HepG2 (cell line): ENCODE measurements around the gene MME. TPM values are rescaled to one million over a fixed set of nuclear protein-coding genes. Genes with fewer than 3 reads are reported as not detected.

Source experiments
- ATAC-seq: fragments of 200-7000 bp; cut with Tn5 transposase; 3 replicates; pipeline ENCODE4 v1.9.1; 2020; ENCODE audit warnings: mild to moderate bottlenecking, moderate library complexity
- BruUV-seq: library from RNA; stranded (reverse); fragments of 400-500 nt; replicated peaks from 2 replicates; lab custom pipeline; 2021; lab: Mats Ljungman, UMichigan
- CTCF ChIA-PET: fragments of 300-600 bp; formaldehyde crosslinking; extraction: SDS; loops from one replicate; lab custom pipeline; 2021; ENCODE audit warnings: low total read pairs, inconsistent platforms, low intra/inter-chr PET ratio; lab: Yijun Ruan, JAX
- POLR2A ChIA-PET: fragments of 350-600 bp; sonication (Branson Sonifier 250); formaldehyde crosslinking; loops from one replicate; lab custom pipeline; 2020; ENCODE audit warnings: antibody characterized with exemption, inconsistent platforms; lab: Yijun Ruan, JAX
- DNase-seq: peaks from one replicate; pipeline ENCODE4 v3.0.0-alpha.2; 2015; ENCODE audit warnings: low spot score
- FAIRE-seq: peaks from 3 replicates; lab custom pipeline; 2011; peaks lifted over from hg19 to GRCh38; lab: Jason Lieb, UNC
- H2AFZ ChIP-seq: one replicate; pipeline ENCODE4 v1.6.1; 2011; ENCODE audit warnings: low read length, inconsistent platforms
- H3K27ac ChIP-seq: fragments of 300-600 bp; 3 replicates; pipeline ENCODE4 v1.8.0; 2011; ENCODE audit warnings: mixed run types, mild to moderate bottlenecking, mixed read lengths, low read length, inconsistent platforms; ENCODE audit not compliant: insufficient read depth; ENCODE audit errors: extremely low read length
- H3K27me3 ChIP-seq, 2 experiments: fragments of 200-600 bp in 1 of 2; 2 replicates in 1 of 2; 3 replicates in 1 of 2; pipeline versions ENCODE4 v1.6.0 to v1.8.0; 2011; ENCODE audit warnings: low read length in 2 of 2, mild to moderate bottlenecking in 2 of 2, moderate library complexity in 2 of 2, inconsistent platforms in 1 of 2; ENCODE audit not compliant: insufficient read depth in 2 of 2, control insufficient read depth in 1 of 2
- H3K36me3 ChIP-seq, 2 experiments: fragments of 200-600 bp in 1 of 2; replicated peaks in 1 of 2; 2 replicates in 1 of 2; 3 replicates in 1 of 2; pipeline versions ENCODE4 v1.5.1 to v1.8.0; 2011; ENCODE audit warnings: low read length in 2 of 2, inconsistent platforms in 1 of 2; ENCODE audit not compliant: insufficient read depth in 2 of 2, control insufficient read depth in 1 of 2
- H3K4me1 ChIP-seq: 2 replicates; pipeline ENCODE4 v1.5.1; 2012; ENCODE audit warnings: low read length, inconsistent platforms; ENCODE audit not compliant: insufficient read depth
- H3K4me2 ChIP-seq: 2 replicates; pipeline ENCODE4 v1.6.0; 2011; ENCODE audit warnings: low read depth, low read length, inconsistent platforms
- H3K4me3 ChIP-seq, 3 experiments: fragments of 200-600 bp in 1 of 3; sonication (generic), shearing (Covaris generic) in 1 of 3; replicated peaks in 1 of 3; 2 replicates each; pipeline ENCODE4 v1.5.1; 2011 to 2016; ENCODE audit warnings: low read length in 3 of 3, inconsistent platforms in 2 of 3, low read depth in 2 of 3, mild to moderate bottlenecking in 2 of 3, control low read depth in 1 of 3, mixed read lengths in 1 of 3; ENCODE audit not compliant: insufficient read depth in 1 of 3
- H3K79me2 ChIP-seq: one replicate; pipeline ENCODE4 v1.6.1; 2011; ENCODE audit warnings: low read length, inconsistent platforms; ENCODE audit not compliant: insufficient read depth
- H3K9ac ChIP-seq: 2 replicates; pipeline ENCODE4 v1.6.0; 2011; ENCODE audit warnings: mild to moderate bottlenecking, low read depth, low read length, inconsistent platforms; ENCODE audit not compliant: insufficient read depth
- H3K9me3 ChIP-seq: 2 replicates; pipeline ENCODE4 v1.5.1; 2012; ENCODE audit warnings: mild to moderate bottlenecking, low read length
- H4K20me1 ChIP-seq: 2 replicates; pipeline ENCODE4 v1.6.0; 2011; ENCODE audit warnings: inconsistent platforms, mild to moderate bottlenecking, low read length, moderate library complexity; ENCODE audit not compliant: insufficient read depth
- AHR ChIP-seq: IDR thresholded peaks from 2 replicates; pipeline ENCODE4 v1.6.1; 2018; ENCODE audit warnings: missing genetic modification reagents, missing compliant biosample characterization
- CBX1 ChIP-seq: IDR thresholded peaks from one replicate; pipeline ENCODE4 v1.6.1; 2016; ENCODE audit warnings: antibody characterized with exemption, low read depth
- MIXL1 ChIP-seq: IDR thresholded peaks from 2 replicates; pipeline ENCODE4 v1.6.1; 2016
- NCOA2 ChIP-seq: sonication (generic); formaldehyde crosslinking; IDR thresholded peaks from 2 replicates; pipeline ENCODE4 v1.8.0; 2022; ENCODE audit warnings: inconsistent platforms
- PHB2 ChIP-seq: fragments of 450-650 bp; IDR thresholded peaks from 2 replicates; pipeline ENCODE4 v1.6.1; 2018; ENCODE audit not compliant: partially characterized antibody
- PPARG ChIP-seq: conservative IDR thresholded peaks from 2 replicates; pipeline ENCODE4 v1.6.1; 2016; ENCODE audit warnings: missing biosample characterization, missing genetic modification reagents
- SALL2 ChIP-seq: sonication (generic); formaldehyde crosslinking; IDR thresholded peaks from 2 replicates; pipeline ENCODE4 v1.8.1; 2023; ENCODE audit warnings: mild to moderate bottlenecking, missing genetic modification reagents, inconsistent platforms
- SMYD3 ChIP-seq: sonication (generic); formaldehyde crosslinking; IDR thresholded peaks from 2 replicates; pipeline ENCODE4 v1.8.1; 2023; ENCODE audit warnings: mild to moderate bottlenecking, missing genetic modification reagents
- ZBTB42 ChIP-seq: sonication (generic); formaldehyde crosslinking; IDR thresholded peaks from 2 replicates; pipeline ENCODE4 v1.5.0; 2020; ENCODE audit warnings: mild to moderate bottlenecking, missing genetic modification reagents
- ZNF329 ChIP-seq: sonication (generic); formaldehyde crosslinking; IDR thresholded peaks from 2 replicates; pipeline ENCODE4 v1.9.0; 2021; ENCODE audit warnings: low read depth, mild to moderate bottlenecking, missing genetic modification reagents
- ZNF614 ChIP-seq: IDR thresholded peaks from 2 replicates; pipeline ENCODE4 v1.6.1; 2018; ENCODE audit warnings: missing biosample characterization, missing genetic modification reagents, inconsistent platforms, borderline replicate concordance
- ZNF629 ChIP-seq: sonication (generic); formaldehyde crosslinking; conservative IDR thresholded peaks from 2 replicates; pipeline ENCODE4 v1.5.0; 2020; ENCODE audit warnings: missing genetic modification reagents
- ZNF724P ChIP-seq: sonication (generic); formaldehyde crosslinking; IDR thresholded peaks from 2 replicates; pipeline ENCODE4 v1.8.0; 2022; ENCODE audit warnings: missing genetic modification reagents, borderline replicate concordance
- ZNF772 ChIP-seq: sonication (generic); formaldehyde crosslinking; IDR thresholded peaks from 2 replicates; pipeline ENCODE4 v1.5.0; 2020; ENCODE audit warnings: mild to moderate bottlenecking, missing genetic modification reagents
- in situ Hi-C: cut with HindIII; loops from 2 replicates; pipeline ENCODE4 v1.10.0; 2017; ENCODE audit warnings: low pct_unique_long_range_greater_than_20kb; ENCODE audit not compliant: extremely low pct_ligation_motif_present
- intact Hi-C: fragments of 100-400 bp; cut with micrococcal nuclease; formaldehyde crosslinking; loops from one replicate; pipeline ENCODE4 v1.10.0; 2022; ENCODE audit not compliant: unreplicated experiment
- polyA plus RNA-seq, 8 experiments: library from polyadenylated mRNA; depleted of rRNA in 3 of 8; stranded (reverse) in 7 of 8; unstranded in 1 of 8; fragments of >200 nt; fragmentation: Illumina TruSeq in 4 of 8; extraction: Trizol in 4 of 8; gene quantifications; 2 replicates each; pipeline versions ENCODE4 v1.2.1 to v1.2.3, GENCODE V29; 2011 to 2016; ENCODE audit warnings: low read depth in 4 of 8, missing spikeins in 1 of 8, mixed read lengths in 1 of 8; ENCODE audit not compliant: insufficient read depth in 1 of 8
- total RNA-seq, 5 experiments: library from RNA; depleted of rRNA; stranded (reverse); fragments of >200 nt; fragmentation: Illumina TruSeq; extraction: Trizol; gene quantifications; 2 replicates each; pipeline ENCODE4 v1.2.3, GENCODE V29; 2016; ENCODE audit warnings: low read depth in 1 of 5
- TF ChIP-seq, protein P1 (sequence below): IDR thresholded peaks from 2 replicates; pipeline ENCODE4 v1.6.1; 2016; ENCODE audit warnings: low read depth
- TF ChIP-seq, protein P2 (sequence below): sonication (generic); formaldehyde crosslinking; IDR thresholded peaks from 2 replicates; pipeline ENCODE4 v1.8.1; 2023; ENCODE audit warnings: mild to moderate bottlenecking, moderate library complexity, missing genetic modification reagents
- TF ChIP-seq, protein P3 (sequence below): sonication (generic); formaldehyde crosslinking; IDR thresholded peaks from 2 replicates; pipeline ENCODE4 v1.8.1; 2023; ENCODE audit warnings: mild to moderate bottlenecking, missing genetic modification reagents, borderline replicate concordance
- TF ChIP-seq, protein P4 (sequence below): IDR thresholded peaks from 2 replicates; pipeline ENCODE4 v1.6.1; 2012; ENCODE audit warnings: low read length, improper control_type of control experiment
- TF ChIP-seq, protein P5 (sequence below): sonication (generic); formaldehyde crosslinking; conservative IDR thresholded peaks from 2 replicates; pipeline ENCODE4 v1.5.0; 2020; ENCODE audit warnings: missing genetic modification reagents

Gene MME
- total and polyA plus RNA-seq, 2 of the 13 experiments (the other 11 are each of a cell fraction or from before 2014, with no cell fraction given): not detected

DNA sequence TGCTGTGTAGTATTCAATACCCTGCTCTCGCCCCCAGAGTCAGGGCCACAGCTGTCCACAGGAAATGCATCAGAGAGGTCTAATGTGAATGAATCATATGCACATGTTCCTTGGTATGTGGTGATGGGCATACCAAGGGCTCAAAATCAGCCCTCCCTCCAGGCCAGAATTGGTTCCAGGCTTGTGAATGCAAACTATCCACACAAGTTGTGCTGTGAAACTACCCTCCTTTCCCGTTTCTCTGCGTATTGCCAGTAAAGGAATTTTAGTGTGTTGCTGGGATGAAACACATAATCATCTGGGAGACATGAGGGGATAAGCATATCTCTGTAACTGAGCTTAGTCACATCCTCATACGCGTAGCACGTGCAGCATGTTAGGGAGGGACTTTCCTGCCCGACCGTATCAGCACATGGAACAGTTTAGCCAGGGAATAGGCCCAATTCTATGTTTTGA lies 9.2 kb upstream of the MME start (continued):
- TF ChIP-seq, protein P1, sequence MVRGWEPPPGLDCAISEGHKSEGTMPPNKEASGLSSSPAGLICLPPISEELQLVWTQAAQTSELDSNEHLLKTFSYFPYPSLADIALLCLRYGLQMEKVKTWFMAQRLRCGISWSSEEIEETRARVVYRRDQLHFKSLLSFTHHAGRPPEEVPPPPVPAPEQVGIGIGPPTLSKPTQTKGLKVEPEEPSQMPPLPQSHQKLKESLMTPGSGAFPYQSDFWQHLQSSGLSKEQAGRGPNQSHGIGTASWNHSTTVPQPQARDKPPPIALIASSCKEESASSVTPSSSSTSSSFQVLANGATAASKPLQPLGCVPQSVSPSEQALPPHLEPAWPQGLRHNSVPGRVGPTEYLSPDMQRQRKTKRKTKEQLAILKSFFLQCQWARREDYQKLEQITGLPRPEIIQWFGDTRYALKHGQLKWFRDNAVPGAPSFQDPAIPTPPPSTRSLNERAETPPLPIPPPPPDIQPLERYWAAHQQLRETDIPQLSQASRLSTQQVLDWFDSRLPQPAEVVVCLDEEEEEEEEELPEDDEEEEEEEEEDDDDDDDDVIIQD (CRISPR knock-in tag): no peak
- TF ChIP-seq, protein P2, sequence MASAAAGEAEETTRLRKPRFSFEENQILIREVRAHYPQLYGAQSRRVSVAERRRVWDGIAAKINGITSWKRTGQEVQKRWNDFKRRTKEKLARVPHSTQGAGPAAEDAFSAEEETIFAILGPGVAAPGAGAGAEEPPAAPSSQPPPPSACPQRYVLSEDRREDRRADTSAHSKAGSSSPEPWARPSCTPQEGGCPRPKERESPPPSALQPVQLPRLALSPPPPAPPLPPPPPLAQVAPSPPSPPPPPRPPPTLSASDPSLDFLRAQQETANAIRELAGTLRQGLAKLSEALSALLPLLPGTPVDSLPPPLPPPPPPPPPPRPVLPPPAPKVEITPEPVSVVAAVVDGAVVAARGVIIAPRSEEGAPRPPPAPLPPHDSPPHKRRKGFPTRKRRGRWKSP: no peak
- TF ChIP-seq, protein P3, sequence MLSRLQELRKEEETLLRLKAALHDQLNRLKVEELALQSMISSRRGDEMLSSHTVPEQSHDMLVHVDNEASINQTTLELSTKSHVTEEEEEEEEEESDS (CRISPR knock-in tag): no peak
- no peak for TF ChIP-seq ZNF329 (CRISPR knock-in tag)
- TF ChIP-seq ZNF629 (CRISPR knock-in tag): no peak
- no peak for TF ChIP-seq PPARG (CRISPR knock-in tag)

DNA sequence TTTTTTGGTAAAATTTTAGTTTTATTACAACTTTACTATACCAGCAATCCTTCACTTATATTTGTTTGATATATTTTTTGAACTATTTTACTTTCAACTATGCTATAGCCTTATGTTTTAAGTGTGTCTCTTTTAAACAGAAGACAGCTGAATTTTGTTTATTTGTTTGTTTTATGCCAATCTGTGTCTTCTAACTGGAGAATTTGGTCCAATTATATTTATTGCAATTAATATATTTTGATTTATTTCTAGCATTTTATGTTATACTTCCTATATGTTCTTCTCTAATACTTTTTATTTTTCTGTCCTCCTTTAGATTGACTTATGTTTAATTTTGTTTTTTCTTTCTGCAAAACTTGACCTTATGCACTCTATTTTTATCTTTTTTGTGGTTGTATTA lies 4.9 kb upstream of the MME start:
- in situ Hi-C loops (no loop called here), intact Hi-C loops (no loop called here)
- Histone ChIP-seq H3K4me2 (no peak overlapping the region), H2AFZ (no peak overlapping the region), H3K9me3 (no peaks in the 10 kb centered on the region)
- POLR2A ChIA-PET: no interaction called here
- CTCF ChIA-PET: no interaction called here
- no peak for DNase-seq
- no peak for TF ChIP-seq NCOA2 (CRISPR knock-in tag)
- no peak for TF ChIP-seq SALL2 (CRISPR knock-in tag)
- no peak for TF ChIP-seq MIXL1 (CRISPR knock-in tag)
- no peak for TF ChIP-seq PHB2
- no peak for TF ChIP-seq ZBTB42 (CRISPR knock-in tag)
- no peak for TF ChIP-seq SMYD3 (CRISPR knock-in tag)
- no peak for TF ChIP-seq ZNF724P (CRISPR knock-in tag)
- TF ChIP-seq ZNF614 (CRISPR knock-in tag): no peak
- no peak for TF ChIP-seq CBX1
- TF ChIP-seq, protein P4, sequence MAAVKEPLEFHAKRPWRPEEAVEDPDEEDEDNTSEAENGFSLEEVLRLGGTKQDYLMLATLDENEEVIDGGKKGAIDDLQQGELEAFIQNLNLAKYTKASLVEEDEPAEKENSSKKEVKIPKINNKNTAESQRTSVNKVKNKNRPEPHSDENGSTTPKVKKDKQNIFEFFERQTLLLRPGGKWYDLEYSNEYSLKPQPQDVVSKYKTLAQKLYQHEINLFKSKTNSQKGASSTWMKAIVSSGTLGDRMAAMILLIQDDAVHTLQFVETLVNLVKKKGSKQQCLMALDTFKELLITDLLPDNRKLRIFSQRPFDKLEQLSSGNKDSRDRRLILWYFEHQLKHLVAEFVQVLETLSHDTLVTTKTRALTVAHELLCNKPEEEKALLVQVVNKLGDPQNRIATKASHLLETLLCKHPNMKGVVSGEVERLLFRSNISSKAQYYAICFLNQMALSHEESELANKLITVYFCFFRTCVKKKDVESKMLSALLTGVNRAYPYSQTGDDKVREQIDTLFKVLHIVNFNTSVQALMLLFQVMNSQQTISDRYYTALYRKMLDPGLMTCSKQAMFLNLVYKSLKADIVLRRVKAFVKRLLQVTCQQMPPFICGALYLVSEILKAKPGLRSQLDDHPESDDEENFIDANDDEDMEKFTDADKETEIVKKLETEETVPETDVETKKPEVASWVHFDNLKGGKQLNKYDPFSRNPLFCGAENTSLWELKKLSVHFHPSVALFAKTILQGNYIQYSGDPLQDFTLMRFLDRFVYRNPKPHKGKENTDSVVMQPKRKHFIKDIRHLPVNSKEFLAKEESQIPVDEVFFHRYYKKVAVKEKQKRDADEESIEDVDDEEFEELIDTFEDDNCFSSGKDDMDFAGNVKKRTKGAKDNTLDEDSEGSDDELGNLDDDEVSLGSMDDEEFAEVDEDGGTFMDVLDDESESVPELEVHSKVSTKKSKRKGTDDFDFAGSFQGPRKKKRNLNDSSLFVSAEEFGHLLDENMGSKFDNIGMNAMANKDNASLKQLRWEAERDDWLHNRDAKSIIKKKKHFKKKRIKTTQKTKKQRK: no peak
- TF ChIP-seq AHR (CRISPR knock-in tag): no peak
- TF ChIP-seq ZNF772 (CRISPR knock-in tag): no peak
- TF ChIP-seq, protein P5, sequence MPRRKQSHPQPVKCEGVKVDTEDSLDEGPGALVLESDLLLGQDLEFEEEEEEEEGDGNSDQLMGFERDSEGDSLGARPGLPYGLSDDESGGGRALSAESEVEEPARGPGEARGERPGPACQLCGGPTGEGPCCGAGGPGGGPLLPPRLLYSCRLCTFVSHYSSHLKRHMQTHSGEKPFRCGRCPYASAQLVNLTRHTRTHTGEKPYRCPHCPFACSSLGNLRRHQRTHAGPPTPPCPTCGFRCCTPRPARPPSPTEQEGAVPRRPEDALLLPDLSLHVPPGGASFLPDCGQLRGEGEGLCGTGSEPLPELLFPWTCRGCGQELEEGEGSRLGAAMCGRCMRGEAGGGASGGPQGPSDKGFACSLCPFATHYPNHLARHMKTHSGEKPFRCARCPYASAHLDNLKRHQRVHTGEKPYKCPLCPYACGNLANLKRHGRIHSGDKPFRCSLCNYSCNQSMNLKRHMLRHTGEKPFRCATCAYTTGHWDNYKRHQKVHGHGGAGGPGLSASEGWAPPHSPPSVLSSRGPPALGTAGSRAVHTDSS: no peak
- TF ChIP-seq, all 625 proteins: peak for 0
- Histone ChIP-seq H3K36me3 (no peaks in the 10 kb centered on the region), H3K4me1 (no peaks in the 10 kb centered on the region), H3K79me2 (no peaks in the 10 kb centered on the region), H3K27me3 (peaks cover 0 to 15% of the 10 kb centered on the region in 2 experiments; a peak in 4 of 5 replicates), H3K9ac (no peak overlapping the region), H4K20me1 (no peaks in the 10 kb centered on the region), H3K4me3 (no peak overlapping the region), H3K27ac (no peak overlapping the region)
- FAIRE-seq (no peak), ATAC-seq (no peak)
- BruUV-seq: no TSS peak
